ENCODE data around the gene UNCX. TPM values are rescaled to one million over a fixed set of nuclear protein-coding genes. Genes with fewer than 3 reads are reported as not detected.
"Not testable (repeated sequence)": the region's sequence is repeated elsewhere in the genome, so short reads cannot be mapped to it uniquely, and the experiment has no call there.

Gene UNCX
- total RNA-seq, 1 experiment from 2014 or later: not detected

DNA sequence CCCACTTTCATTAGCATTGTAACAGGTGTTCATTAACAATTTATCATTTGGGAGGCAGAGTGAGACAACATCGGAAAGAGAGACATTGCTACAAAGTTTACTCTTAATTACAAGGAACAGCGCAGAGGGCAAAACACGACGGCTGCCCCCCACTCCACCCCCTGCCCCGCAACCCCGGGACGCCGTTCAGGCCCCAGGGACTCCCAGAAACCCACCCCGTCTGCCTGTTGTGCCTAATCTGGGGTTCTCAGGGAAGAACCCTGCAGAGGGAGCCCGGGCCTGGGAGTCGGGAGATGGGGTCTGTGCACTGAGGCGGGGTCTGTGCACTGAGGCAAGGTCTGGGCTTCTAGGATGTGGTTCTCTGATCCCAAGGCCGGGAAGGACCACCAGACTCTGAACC is 25.2 kb downstream of the UNCX start:
- DNase-seq (ENCODE audit: low read depth): no peak

DNA sequence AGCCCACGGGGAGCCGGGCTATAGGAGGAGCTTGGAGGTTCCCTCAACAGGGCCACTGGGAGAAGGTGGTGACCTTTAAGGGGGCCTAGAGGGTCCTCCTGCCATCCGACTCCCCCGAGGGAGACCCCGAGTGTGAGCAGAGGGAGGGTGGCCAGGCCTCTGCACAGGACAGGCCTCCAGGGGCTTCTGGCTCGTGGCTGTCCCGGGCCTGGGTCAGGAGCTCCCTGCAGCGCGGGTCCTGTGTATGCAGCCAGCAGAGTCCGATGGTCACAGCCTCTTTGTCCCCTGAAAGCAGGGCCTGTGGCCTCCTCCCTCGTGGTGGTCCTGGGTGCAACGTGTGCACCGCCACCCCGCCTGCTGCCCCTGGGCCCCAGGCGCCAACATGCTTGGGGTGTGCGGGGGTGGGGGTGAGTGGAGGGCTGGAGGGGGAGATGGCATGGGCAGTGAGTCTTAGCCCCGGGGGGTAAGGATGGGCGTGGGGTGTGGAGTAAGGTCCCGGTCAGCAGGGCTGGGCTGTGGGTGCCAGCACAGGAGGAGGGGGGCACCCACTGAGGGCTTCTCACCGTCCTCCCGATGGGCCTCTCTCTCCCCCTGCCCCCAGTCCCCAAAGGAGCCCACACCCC is 27.1 kb downstream of the UNCX start:
- no peak for DNase-seq (ENCODE audit: low read depth)

GRCh38 chr7:1260244-1260635 is 27.6 kb downstream of the UNCX start:
- DNase-seq (ENCODE audit: low read depth): no peak

- DNase-seq (ENCODE audit: low read depth): not testable (repeated sequence)
Measured at GRCh38 chr7:1261036-1261435, 28.4 kb downstream of the UNCX start.

GRCh38 chr7:1262441-1262840 is 29.8 kb downstream of the UNCX start:
- DNase-seq (ENCODE audit: low read depth): no peak

GRCh38 chr7:1263391-1263951 is 30.8 kb downstream of the UNCX start:
- no peak for DNase-seq (ENCODE audit: low read depth)

DNA sequence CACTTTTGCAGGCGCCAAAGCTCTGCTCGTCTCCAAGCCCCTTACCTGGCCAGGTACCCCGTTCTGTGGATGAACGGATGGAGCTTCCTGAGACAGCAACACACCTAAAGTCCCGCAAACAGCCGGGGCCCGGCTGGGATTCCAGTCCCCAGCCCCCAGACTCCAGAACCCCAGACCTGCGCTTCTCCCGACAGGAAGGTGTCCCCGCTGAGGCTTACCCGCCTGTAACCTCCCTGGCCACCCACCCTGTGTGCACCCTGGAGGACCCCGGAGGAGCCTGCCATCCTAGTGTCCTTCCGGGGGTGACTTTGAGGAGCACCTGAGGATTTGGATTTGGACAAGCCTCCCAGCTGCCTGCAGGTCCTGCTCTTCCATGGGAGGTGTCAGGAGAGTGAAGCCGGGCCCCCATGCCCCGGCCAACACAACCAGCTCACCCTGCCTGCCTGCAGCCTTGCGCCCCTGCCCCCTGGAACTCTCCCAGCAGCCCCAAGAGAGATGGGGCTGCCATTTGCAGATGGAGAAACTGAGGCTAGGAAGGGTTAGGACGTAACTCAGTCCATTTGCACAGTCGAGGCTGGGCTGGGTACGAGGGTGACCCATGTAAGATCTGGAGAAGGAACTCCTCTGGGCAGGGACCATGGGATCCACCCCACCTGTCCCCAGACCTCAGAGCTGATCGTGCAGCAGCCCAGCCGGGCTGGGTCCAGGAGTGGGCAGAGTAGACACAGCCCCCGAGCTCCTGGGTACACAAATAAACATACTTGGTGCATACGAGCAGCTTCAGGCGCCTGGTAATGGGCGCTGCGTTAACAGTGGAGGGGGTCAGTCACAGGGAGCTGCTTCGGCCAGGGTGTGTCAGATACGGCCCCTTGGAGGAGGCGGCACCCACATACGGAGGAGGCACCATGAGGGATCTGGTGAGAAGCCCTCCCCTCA is 31.9 kb downstream of the UNCX start:
- DNase-seq (ENCODE audit: low read depth): no peak

GRCh38 chr7:1267016-1267900 is 34.6 kb downstream of the UNCX start:
- DNase-seq (ENCODE audit: low read depth): no peak

GRCh38 chr7:1268076-1268815 is 35.6 kb downstream of the UNCX start:
- DNase-seq (ENCODE audit: low read depth): no peak

GRCh38 chr7:1268866-1269265 is 36.2 kb downstream of the UNCX start:
- no peak for DNase-seq (ENCODE audit: low read depth)

- no peak for DNase-seq (ENCODE audit: low read depth)
Measured at GRCh38 chr7:1269336-1269890, 36.7 kb downstream of the UNCX start.

GRCh38 chr7:1270181-1270580 is 37.5 kb downstream of the UNCX start:
- no peak for DNase-seq (ENCODE audit: low read depth)

DNA sequence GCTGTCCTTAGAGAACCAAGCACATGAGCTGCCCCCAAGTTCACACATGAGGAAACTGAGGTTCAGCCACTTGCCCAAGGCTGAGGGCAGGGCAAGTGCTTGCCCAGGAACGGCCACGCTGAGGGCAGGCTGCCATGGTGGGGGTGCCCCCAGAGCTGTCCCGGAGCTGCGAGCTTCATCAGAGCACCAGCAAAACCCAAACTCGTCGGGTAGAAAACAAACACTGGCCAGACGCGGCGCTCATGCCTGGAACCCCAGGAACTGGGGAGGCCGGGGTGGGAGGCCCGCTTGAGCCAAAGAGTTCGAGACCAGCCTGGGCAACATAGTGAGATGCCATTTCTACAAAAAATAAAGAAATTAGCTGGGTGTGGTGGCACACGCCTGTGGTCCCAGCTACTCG is 38.4 kb downstream of the UNCX start:
- DNase-seq (ENCODE audit: low read depth): no peak

DNA sequence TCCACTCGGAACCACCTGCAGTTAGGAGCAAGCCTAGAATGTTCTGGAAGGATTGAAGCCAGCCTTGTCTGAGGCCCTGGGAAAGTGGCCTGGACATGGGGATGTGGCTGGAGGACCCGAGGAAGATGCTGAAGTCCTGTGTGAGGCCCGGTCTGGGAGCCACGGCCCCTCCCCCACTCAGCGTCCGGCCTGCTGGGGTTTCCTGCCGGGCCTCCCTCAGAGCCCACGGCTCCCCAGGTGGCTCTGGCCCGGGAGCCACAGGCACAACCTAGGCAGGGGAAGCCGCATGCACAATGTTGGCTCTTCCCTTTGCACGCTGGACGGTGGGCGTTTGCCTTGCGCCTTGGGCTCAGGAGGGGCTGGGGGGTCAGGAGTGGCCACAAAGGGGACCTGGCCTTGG is 39.0 kb downstream of the UNCX start:
- DNase-seq (ENCODE audit: low read depth): no peak

DNA sequence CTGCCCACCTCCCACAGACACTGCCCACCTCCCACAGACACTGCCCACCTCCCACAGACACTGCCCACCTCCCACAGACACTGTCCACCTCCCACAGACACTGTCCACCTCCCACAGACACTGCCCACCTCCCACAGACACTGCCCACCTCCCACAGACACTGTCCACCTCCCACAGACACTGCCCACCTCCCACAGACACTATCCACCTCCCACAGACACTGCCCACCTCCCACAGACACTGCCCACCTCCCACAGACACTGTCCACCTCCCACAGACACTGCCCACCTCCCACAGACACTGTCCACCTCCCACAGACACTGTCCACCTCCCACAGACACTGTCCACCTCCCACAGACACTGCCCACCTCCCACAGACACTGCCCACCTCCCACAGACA is 39.5 kb downstream of the UNCX start:
- not testable (repeated sequence) for DNase-seq (ENCODE audit: low read depth)

DNA sequence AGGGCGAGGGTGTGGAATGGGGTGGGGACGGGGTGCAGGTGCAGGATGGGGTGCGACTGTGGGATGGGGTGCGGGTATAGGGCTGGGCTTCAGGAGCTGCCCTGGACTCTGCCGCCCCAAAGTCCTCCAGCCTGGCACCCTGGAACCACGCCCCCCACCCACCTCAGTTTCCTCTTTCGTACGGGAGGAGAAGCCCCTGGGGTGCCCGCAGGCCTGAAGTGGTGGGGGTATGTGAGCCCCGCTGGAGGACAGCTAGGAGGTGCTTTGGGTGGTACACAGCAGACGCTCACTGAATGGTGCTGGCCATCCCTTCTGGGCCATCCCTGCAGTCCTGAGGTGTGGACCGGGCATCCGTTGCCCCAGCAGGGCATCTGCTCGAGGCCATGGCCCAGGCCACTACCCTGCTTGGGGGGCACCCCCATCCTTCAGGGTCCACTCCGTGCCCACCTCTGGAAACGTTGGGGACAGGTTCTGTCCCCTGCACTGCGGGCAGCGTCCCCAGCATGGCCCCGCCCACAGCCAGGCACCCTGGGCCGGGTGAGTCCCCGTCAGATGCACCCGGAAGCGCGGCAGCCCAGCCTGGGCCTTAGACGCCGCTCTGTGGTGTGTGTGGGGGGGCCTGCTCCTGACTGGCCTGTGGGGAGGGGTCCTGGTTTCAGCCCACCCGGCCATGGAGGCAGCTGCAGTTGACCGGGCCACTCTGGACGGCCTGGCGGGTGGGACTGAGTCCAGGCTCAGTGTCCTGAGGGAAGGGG is 41.6 kb downstream of the UNCX start:
- DNase-seq (ENCODE audit: low read depth): no peak

DNA sequence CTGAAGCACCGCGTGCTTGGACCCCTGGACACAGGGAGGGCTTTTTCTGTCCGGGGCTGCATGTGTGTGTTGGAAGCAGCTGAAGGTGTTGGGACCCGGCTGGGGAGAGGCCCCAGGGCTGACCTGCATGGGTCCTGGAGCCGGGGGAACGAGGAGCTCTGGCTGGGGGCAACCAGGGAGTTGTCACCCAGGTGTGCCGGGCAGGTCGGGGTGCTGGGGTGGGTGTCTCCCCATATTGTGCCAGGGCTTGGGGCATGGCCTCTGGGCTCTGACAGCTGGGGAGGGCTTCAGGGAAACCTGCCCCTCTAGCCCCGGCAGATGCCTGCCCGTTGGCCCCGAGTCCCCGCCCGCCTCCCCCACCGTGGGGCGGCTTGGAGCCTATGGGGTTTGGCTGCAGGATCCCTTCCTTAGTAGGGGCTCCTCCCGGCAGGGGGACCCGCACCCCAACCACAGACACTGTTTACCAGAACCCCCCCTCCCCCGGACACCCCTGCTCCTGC is 42.3 kb downstream of the UNCX start:
- DNase-seq (ENCODE audit: low read depth): no peak

DNA sequence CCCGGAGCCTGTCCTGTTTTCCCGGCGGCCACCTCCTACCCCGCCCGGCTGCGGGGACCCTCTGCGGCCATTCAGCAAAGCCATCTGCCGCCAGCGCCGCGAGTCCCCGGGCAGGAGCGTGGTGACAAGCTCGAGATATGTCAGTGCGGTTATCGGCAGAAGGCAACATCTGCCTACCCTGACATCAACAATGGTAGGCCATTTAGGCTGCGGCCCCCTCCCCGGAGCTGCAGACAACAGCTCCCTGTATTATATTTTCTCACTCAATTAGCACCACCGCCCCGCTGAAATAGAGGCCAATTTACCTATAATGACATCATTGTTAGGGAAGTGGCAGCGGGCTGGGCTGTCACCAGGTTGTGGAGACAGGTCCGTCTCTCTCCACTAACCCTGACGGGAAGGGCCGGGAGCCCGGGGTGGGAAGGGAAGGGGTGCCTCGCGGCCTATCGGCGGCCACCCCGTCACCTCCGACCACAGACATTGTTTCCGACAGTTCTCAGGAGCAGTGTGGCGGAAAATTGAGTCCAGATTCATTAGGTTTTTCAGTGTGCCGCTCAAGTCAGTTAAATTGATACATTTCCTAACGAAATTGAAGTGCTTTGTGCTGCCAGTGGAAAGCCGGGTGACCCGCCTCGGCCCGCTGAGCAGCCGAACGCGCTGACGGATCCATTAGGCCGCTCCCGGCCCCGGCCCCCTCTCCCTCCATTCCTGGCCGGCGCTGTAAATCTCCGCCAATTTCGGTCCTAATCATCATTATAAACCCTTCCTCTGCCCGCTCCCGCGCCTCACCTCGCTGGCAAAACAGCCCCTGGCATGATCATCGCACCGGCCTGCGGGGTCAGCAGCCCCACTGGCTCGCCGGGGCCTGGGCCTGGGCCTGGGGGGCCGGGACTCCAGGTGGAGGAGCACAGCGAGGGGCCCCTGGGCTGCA is 43.0 kb downstream of the UNCX start:
- no peak for DNase-seq (ENCODE audit: low read depth)

Data from Daoy (cell line).